Endothelial cell of umbilical vein (primary cell): ENCODE measurements around the gene APBB3.

Source experiments
- CTCF ChIP-seq, 2 donors: IDR thresholded peaks; 1 replicate in 1 of 2; 2 replicates in 1 of 2; pipeline ENCODE4 v1.5.1; 2011; ENCODE audit warnings: low read length in 2 of 2, mild to moderate bottlenecking in 2 of 2, moderate library complexity in 2 of 2, control low read depth in 1 of 2, inconsistent platforms in 1 of 2, low read depth in 1 of 2; ENCODE audit not compliant: insufficient read depth in 1 of 2; ENCODE audit errors: extremely low read depth in 1 of 2
- POLR2A ChIP-seq: IDR thresholded peaks from 2 replicates; pipeline ENCODE4 v1.6.1; 2012; ENCODE audit warnings: low read depth, mild to moderate bottlenecking, control low read depth, low read length
- POLR2AphosphoS5 ChIP-seq: IDR thresholded peaks from 2 replicates; pipeline ENCODE4 v1.6.1; 2012; ENCODE audit warnings: low read depth, mild to moderate bottlenecking, control low read depth, low read length, moderate library complexity; ENCODE audit not compliant: insufficient read depth

- TF ChIP-seq CTCF (IDR thresholded peaks at IDR 0.05; ENCODE audit: extremely low read depth in 1 of 2, insufficient read depth in 1 of 2, low read depth in 1 of 2, low read length in 2 of 2) (no peak), POLR2A (no peak), POLR2AphosphoS5 (no peak)
Measured at GRCh38 chr5:140553657-140554056, 10.7 kb downstream of the APBB3 start.
